WTC11 (cell line): ENCODE measurements around the gene SIK2. TPM values are rescaled to one million over a fixed set of nuclear protein-coding genes. Genes with fewer than 3 reads are reported as not detected.

ENCODE experiments used
- ATAC-seq: fragments of 200-7000 bp; cut with Tn5 transposase; 2 replicates; pipeline ENCODE4 v1.10.0; 2021; ENCODE audit warnings: mild to moderate bottlenecking, moderate library complexity
- CTCF ChIA-PET: fragments of 300-600 bp; sonication (Branson Sonifier 250); formaldehyde crosslinking; loops from one replicate; lab custom pipeline; 2021; ENCODE audit warnings: antibody characterized with exemption; lab: Charles Lee
- POLR2A ChIA-PET: fragments of 350-600 bp; sonication (Branson Sonifier 250); formaldehyde crosslinking; loops from one replicate; lab custom pipeline; 2021; ENCODE audit warnings: antibody characterized with exemption; lab: Charles Lee
- DNase-seq: peaks from one replicate; pipeline ENCODE4 v3.0.0; 2021; ENCODE audit warnings: low spot score
- H3K27ac Mint-ChIP-seq: 2 replicates; pipeline ENCODE4 v1.8.0; 2021; ENCODE audit warnings: mixed read lengths
- H3K27me3 Mint-ChIP-seq: 2 replicates; pipeline ENCODE4 v1.8.0; 2021; ENCODE audit warnings: low read depth, mild to moderate bottlenecking, moderate library complexity, mixed read lengths
- H3K36me3 Mint-ChIP-seq: 2 replicates; pipeline ENCODE4 v1.8.0; 2021; ENCODE audit warnings: mixed read lengths
- H3K4me1 Mint-ChIP-seq: 2 replicates; pipeline ENCODE4 v1.8.0; 2022; ENCODE audit warnings: mixed read lengths
- H3K4me3 Mint-ChIP-seq: 2 replicates; pipeline ENCODE4 v1.8.0; 2021; ENCODE audit warnings: mild to moderate bottlenecking, moderate library complexity, mixed read lengths
- H3K9me3 Mint-ChIP-seq: 2 replicates; pipeline ENCODE4 v1.8.0; 2021; ENCODE audit warnings: mixed read lengths
- ATF1 ChIP-seq: sonication (generic); formaldehyde crosslinking; IDR thresholded peaks from 2 replicates; pipeline ENCODE4 v1.8.1; 2023; ENCODE audit warnings: mild to moderate bottlenecking, moderate library complexity, missing genetic modification reagents
- CREM ChIP-seq: sonication (generic); formaldehyde crosslinking; IDR thresholded peaks from 2 replicates; pipeline ENCODE4 v1.8.1; 2022; ENCODE audit warnings: mild to moderate bottlenecking, missing genetic modification reagents, moderate library complexity
- ELF4 ChIP-seq: sonication (generic); formaldehyde crosslinking; IDR thresholded peaks from 2 replicates; pipeline ENCODE4 v1.8.1; 2022; ENCODE audit warnings: low read depth, mild to moderate bottlenecking, moderate library complexity, missing genetic modification reagents
- NFYB ChIP-seq: sonication (generic); formaldehyde crosslinking; conservative IDR thresholded peaks from 2 replicates; pipeline ENCODE4 v1.8.0; 2022; ENCODE audit warnings: low read depth, missing genetic modification reagents
- NR1H2 ChIP-seq: sonication (generic); formaldehyde crosslinking; IDR thresholded peaks from 2 replicates; pipeline ENCODE4 v1.9.0; 2021; ENCODE audit warnings: mild to moderate bottlenecking, moderate library complexity, missing genetic modification reagents
- SMAD3 ChIP-seq: sonication (generic); formaldehyde crosslinking; IDR thresholded peaks from 2 replicates; pipeline ENCODE4 v1.8.0; 2022; ENCODE audit warnings: missing genetic modification reagents, mild to moderate bottlenecking, borderline replicate concordance
- TEAD1 ChIP-seq: sonication (generic); formaldehyde crosslinking; IDR thresholded peaks from 2 replicates; pipeline ENCODE4 v1.8.0; 2022; ENCODE audit warnings: mild to moderate bottlenecking, missing genetic modification reagents
- ZNF121 ChIP-seq: sonication (generic); formaldehyde crosslinking; IDR thresholded peaks from 2 replicates; pipeline ENCODE4 v1.8.0; 2023; ENCODE audit warnings: missing genetic modification reagents
- total RNA-seq: library from RNA; stranded (reverse); gene quantifications from 3 replicates; pipeline ENCODE4 v1.2.3, GENCODE V29; 2021
- TF ChIP-seq, protein P1 (sequence below): sonication (generic); formaldehyde crosslinking; conservative IDR thresholded peaks from 2 replicates; pipeline ENCODE4 v1.8.1; 2022; ENCODE audit warnings: mild to moderate bottlenecking, missing genetic modification reagents
- TF ChIP-seq, protein P2 (sequence below): sonication (generic); formaldehyde crosslinking; IDR thresholded peaks from 2 replicates; pipeline ENCODE4 v1.8.1; 2022; ENCODE audit warnings: mild to moderate bottlenecking, missing genetic modification reagents, moderate library complexity, borderline replicate concordance
- TF ChIP-seq, protein P3 (sequence below): sonication (generic); formaldehyde crosslinking; IDR thresholded peaks from 2 replicates; pipeline ENCODE4 v1.8.1; 2023; ENCODE audit warnings: mild to moderate bottlenecking, missing genetic modification reagents, moderate library complexity
- TF ChIP-seq, protein P4 (sequence below): fragments of 250-450 bp; sonication (Bioruptor Pico); IDR thresholded peaks from 2 replicates; pipeline ENCODE4 v1.9.0; 2021; ENCODE audit warnings: mild to moderate bottlenecking
- TF ChIP-seq, protein P5 (sequence below): sonication (generic); formaldehyde crosslinking; IDR thresholded peaks from 2 replicates; pipeline ENCODE4 v1.8.1; 2022; ENCODE audit warnings: mild to moderate bottlenecking, moderate library complexity, missing genetic modification reagents
- TF ChIP-seq, protein P6 (sequence below): sonication (generic); formaldehyde crosslinking; IDR thresholded peaks from 2 replicates; pipeline ENCODE4 v1.8.1; 2022; ENCODE audit warnings: missing genetic modification reagents, borderline replicate concordance
- TF ChIP-seq, protein P7 (sequence below): fragments of 250-450 bp; sonication (Bioruptor Pico); conservative IDR thresholded peaks from 2 replicates; pipeline ENCODE4 v1.9.0; 2021; ENCODE audit warnings: mild to moderate bottlenecking
- TF ChIP-seq, protein P8 (sequence below): fragments of 250-450 bp; sonication (Bioruptor Pico); IDR thresholded peaks from 2 replicates; pipeline ENCODE4 v1.9.0; 2021; ENCODE audit warnings: moderate library complexity, mild to moderate bottlenecking, inconsistent platforms, borderline replicate concordance
- TF ChIP-seq, protein P9 (sequence below): sonication (generic); formaldehyde crosslinking; conservative IDR thresholded peaks from 2 replicates; pipeline ENCODE4 v1.8.1; 2023; ENCODE audit warnings: mild to moderate bottlenecking, low read depth, missing genetic modification reagents, moderate library complexity

The SIK2 gene
- total RNA-seq, 1 experiment from 2014 or later, result 7.2 TPM

DNA sequence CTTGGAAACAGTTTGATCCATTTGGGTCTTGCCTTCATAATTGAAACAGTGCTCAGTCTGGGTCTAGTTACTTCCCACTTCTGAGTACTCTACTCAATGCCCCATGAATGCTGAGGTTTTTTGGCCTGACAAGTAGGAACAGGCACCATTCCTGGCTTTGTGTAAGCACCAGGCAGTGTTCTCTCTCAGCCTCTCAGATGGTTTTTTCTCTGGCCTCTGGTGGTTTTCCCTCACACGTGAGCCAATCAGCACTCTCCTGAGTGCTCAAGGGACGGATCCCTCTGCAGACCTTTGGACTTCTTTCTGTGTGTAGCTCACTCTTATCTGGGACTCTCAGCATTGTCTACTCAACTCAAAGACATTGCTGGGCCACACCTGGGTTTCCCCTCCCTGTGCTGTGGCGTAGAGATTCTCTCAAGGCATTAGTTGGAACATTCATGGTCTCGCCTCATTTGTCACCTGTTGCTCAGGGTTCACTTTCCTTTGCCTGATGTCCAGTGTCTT lies 21.3 kb downstream of the SIK2 start:
- CTCF ChIA-PET, result no interaction called here
- ATAC-seq, result peak; percentile 44
- H3K27me3 Mint-ChIP-seq, result no peaks in the 10 kb centered on the region

DNA sequence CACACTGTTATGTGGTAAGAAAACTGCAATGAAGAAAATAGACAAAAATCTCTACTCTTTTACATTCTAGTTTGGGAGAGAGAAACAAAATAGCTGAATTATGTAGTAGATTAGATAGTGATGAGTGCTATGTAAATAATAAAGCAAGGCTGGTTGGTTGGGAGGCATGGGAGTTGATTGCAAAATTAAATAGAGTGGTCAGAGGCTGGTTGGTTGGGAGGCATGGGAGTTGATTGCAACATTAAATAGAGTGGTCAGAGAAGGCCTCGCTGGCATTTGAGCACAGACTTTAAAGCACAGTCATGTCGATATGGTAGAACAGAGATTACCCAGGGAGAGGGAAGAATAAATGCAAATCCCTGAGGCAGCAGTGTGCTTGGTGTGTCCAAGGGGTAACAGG lies 22.4 kb downstream of the SIK2 start:
- no peak overlapping the region for H3K27ac Mint-ChIP-seq
- TF ChIP-seq TEAD1 (CRISPR knock-in tag), result no peak
- TF ChIP-seq ELF4, result no peak
- TF ChIP-seq, protein P1, sequence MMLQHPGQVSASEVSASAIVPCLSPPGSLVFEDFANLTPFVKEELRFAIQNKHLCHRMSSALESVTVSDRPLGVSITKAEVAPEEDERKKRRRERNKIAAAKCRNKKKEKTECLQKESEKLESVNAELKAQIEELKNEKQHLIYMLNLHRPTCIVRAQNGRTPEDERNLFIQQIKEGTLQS (CRISPR knock-in tag), result no peak
- no peak for TF ChIP-seq CREM
- TF ChIP-seq, protein P2, sequence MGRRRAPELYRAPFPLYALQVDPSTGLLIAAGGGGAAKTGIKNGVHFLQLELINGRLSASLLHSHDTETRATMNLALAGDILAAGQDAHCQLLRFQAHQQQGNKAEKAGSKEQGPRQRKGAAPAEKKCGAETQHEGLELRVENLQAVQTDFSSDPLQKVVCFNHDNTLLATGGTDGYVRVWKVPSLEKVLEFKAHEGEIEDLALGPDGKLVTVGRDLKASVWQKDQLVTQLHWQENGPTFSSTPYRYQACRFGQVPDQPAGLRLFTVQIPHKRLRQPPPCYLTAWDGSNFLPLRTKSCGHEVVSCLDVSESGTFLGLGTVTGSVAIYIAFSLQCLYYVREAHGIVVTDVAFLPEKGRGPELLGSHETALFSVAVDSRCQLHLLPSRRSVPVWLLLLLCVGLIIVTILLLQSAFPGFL (CRISPR knock-in tag), result no peak
- TF ChIP-seq, protein P3, sequence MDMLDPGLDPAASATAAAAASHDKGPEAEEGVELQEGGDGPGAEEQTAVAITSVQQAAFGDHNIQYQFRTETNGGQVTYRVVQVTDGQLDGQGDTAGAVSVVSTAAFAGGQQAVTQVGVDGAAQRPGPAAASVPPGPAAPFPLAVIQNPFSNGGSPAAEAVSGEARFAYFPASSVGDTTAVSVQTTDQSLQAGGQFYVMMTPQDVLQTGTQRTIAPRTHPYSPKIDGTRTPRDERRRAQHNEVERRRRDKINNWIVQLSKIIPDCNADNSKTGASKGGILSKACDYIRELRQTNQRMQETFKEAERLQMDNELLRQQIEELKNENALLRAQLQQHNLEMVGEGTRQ, result no peak
- TF ChIP-seq, protein P4, sequence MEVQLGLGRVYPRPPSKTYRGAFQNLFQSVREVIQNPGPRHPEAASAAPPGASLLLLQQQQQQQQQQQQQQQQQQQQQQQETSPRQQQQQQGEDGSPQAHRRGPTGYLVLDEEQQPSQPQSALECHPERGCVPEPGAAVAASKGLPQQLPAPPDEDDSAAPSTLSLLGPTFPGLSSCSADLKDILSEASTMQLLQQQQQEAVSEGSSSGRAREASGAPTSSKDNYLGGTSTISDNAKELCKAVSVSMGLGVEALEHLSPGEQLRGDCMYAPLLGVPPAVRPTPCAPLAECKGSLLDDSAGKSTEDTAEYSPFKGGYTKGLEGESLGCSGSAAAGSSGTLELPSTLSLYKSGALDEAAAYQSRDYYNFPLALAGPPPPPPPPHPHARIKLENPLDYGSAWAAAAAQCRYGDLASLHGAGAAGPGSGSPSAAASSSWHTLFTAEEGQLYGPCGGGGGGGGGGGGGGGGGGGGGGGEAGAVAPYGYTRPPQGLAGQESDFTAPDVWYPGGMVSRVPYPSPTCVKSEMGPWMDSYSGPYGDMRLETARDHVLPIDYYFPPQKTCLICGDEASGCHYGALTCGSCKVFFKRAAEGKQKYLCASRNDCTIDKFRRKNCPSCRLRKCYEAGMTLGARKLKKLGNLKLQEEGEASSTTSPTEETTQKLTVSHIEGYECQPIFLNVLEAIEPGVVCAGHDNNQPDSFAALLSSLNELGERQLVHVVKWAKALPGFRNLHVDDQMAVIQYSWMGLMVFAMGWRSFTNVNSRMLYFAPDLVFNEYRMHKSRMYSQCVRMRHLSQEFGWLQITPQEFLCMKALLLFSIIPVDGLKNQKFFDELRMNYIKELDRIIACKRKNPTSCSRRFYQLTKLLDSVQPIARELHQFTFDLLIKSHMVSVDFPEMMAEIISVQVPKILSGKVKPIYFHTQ (CRISPR knock-in tag), result no peak
- TF ChIP-seq SMAD3, result no peak
- TF ChIP-seq ATF1 (CRISPR knock-in tag), result no peak
- TF ChIP-seq, protein P5, sequence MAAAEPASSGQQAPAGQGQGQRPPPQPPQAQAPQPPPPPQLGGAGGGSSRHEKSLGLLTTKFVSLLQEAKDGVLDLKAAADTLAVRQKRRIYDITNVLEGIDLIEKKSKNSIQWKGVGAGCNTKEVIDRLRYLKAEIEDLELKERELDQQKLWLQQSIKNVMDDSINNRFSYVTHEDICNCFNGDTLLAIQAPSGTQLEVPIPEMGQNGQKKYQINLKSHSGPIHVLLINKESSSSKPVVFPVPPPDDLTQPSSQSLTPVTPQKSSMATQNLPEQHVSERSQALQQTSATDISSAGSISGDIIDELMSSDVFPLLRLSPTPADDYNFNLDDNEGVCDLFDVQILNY (CRISPR knock-in tag), result no peak
- TF ChIP-seq, protein P6, sequence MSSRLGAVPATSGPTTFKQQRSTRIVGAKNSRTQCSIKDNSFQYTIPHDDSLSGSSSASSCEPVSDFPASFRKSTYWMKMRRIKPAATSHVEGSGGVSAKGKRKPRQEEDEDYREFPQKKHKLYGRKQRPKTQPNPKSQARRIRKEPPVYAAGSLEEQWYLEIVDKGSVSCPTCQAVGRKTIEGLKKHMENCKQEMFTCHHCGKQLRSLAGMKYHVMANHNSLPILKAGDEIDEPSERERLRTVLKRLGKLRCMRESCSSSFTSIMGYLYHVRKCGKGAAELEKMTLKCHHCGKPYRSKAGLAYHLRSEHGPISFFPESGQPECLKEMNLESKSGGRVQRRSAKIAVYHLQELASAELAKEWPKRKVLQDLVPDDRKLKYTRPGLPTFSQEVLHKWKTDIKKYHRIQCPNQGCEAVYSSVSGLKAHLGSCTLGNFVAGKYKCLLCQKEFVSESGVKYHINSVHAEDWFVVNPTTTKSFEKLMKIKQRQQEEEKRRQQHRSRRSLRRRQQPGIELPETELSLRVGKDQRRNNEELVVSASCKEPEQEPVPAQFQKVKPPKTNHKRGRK (CRISPR knock-in tag), result no peak
- no peak for TF ChIP-seq ZNF121 (CRISPR knock-in tag)
- TF ChIP-seq, protein P7, sequence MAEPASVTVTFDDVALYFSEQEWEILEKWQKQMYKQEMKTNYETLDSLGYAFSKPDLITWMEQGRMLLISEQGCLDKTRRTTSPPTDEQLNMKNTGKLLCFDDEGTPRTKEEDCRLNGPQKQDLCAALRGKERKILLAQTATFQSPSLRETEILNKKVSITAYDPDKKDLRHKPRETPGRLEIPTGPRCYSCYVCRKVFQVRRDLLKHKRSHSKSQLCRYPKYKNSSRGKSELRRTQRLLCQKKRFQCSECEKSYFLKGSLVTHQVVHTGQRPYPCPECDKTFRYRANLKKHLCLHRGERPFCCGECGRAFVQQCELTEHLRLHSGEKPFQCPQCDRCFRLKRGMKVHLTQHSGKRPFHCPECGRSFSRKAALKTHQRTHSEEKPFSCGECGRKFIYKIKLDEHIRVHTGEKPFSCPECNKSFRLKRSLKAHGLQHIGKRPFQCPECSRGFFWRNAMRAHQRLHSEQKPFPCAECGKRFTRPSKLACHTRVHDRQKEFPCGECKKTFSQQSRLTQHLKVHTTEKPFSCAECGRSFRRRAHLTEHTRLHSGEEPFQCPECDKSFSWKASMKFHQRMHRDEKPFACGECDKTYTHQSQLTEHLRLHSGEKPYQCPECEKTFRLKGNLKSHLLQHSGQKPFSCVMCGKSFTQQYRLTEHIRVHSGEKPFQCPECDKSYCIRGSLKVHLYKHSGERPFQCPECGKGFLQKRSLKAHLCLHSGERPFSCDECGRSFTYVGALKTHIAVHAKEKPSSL, result no peak
- no peak for TF ChIP-seq NR1H2 (CRISPR knock-in tag)

More for the DNA sequence above, 21.3 kb downstream of the SIK2 start:
- Mint-ChIP-seq H3K4me3 (no peak overlapping the region), H3K36me3 (peaks cover 10% of the 10 kb centered on the region), H3K4me1 (no peaks in the 10 kb centered on the region), H3K27ac (no peak overlapping the region), H3K9me3 (peaks cover 9% of the 10 kb centered on the region)
- no peak for DNase-seq
- POLR2A ChIA-PET, result no interaction called here
- no peak for TF ChIP-seq NFYB (CRISPR knock-in tag)
- TF ChIP-seq, protein P8, sequence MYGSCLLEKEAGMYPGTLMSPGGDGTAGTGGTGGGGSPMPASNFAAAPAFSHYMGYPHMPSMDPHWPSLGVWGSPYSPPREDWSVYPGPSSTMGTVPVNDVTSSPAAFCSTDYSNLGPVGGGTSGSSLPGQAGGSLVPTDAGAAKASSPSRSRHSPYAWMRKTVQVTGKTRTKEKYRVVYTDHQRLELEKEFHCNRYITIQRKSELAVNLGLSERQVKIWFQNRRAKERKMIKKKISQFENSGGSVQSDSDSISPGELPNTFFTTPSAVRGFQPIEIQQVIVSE (CRISPR knock-in tag), result no peak
- TF ChIP-seq, protein P9, sequence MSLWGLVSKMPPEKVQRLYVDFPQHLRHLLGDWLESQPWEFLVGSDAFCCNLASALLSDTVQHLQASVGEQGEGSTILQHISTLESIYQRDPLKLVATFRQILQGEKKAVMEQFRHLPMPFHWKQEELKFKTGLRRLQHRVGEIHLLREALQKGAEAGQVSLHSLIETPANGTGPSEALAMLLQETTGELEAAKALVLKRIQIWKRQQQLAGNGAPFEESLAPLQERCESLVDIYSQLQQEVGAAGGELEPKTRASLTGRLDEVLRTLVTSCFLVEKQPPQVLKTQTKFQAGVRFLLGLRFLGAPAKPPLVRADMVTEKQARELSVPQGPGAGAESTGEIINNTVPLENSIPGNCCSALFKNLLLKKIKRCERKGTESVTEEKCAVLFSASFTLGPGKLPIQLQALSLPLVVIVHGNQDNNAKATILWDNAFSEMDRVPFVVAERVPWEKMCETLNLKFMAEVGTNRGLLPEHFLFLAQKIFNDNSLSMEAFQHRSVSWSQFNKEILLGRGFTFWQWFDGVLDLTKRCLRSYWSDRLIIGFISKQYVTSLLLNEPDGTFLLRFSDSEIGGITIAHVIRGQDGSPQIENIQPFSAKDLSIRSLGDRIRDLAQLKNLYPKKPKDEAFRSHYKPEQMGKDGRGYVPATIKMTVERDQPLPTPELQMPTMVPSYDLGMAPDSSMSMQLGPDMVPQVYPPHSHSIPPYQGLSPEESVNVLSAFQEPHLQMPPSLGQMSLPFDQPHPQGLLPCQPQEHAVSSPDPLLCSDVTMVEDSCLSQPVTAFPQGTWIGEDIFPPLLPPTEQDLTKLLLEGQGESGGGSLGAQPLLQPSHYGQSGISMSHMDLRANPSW, result no peak

More for the DNA sequence above, 22.4 kb downstream of the SIK2 start:
- POLR2A ChIA-PET, result no interaction called here
- H3K27me3 Mint-ChIP-seq, result no peaks in the 10 kb centered on the region
- peaks cover 10% of the 10 kb centered on the region for H3K36me3 Mint-ChIP-seq
- CTCF ChIA-PET, result no interaction called here
- DNase-seq, result no peak
- H3K4me1 Mint-ChIP-seq, result no peaks in the 10 kb centered on the region
- H3K9me3 Mint-ChIP-seq, result peaks cover 9% of the 10 kb centered on the region
- no peak overlapping the region for H3K4me3 Mint-ChIP-seq
- no peak for ATAC-seq
